ENCODE results near the gene CEP19.

The CEP19 gene

GRCh38 chr3:196695849-196696226 lies 16.2 kb downstream of the CEP19 start:
- in situ Hi-C loops (cut with MboI; ENCODE audit: low sequenced_read_pairs): no loop called here

GRCh38 chr3:196694941-196695848 lies 16.9 kb downstream of the CEP19 start:
- Histone ChIP-seq H3K27me3 (ENCODE audit: low read depth) (no peaks in the 10 kb centered on the region), H3K36me3 (replicated peaks) (no peaks in the 10 kb centered on the region), H3K9me3 (no peaks in the 10 kb centered on the region), H3K4me1 (no peaks in the 10 kb centered on the region), H3K4me3 (no peak overlapping the region)
- in situ Hi-C loops (cut with MboI; ENCODE audit: low sequenced_read_pairs): no loop called here
- no peak for DNase-seq (ENCODE audit: low spot score in 2 of 2)

More at GRCh38 chr3:196695849-196696226, 16.2 kb downstream of the CEP19 start:
- Histone ChIP-seq H3K4me1 (no peaks in the 10 kb centered on the region), H3K36me3 (replicated peaks) (no peaks in the 10 kb centered on the region), H3K4me3 (no peak overlapping the region), H3K27me3 (ENCODE audit: low read depth) (no peaks in the 10 kb centered on the region), H3K9me3 (no peaks in the 10 kb centered on the region)
- DNase-seq (ENCODE audit: low spot score in 2 of 2): no peak

- no peaks in the 10 kb centered on the region for H3K9me3 ChIP-seq
- in situ Hi-C loops (cut with MboI; ENCODE audit: low sequenced_read_pairs): no loop called here
- H3K4me3 ChIP-seq: no peak overlapping the region
- H3K4me1 ChIP-seq: no peaks in the 10 kb centered on the region
- H3K27me3 ChIP-seq (ENCODE audit: low read depth): no peaks in the 10 kb centered on the region
- no peak for DNase-seq (ENCODE audit: low spot score in 2 of 2)
- no peaks in the 10 kb centered on the region for H3K36me3 ChIP-seq (replicated peaks)
Observed at GRCh38 chr3:196694202-196694638, 17.8 kb downstream of the CEP19 start.

- H3K27me3 ChIP-seq (ENCODE audit: low read depth): no peaks in the 10 kb centered on the region
- no peak overlapping the region for H3K4me3 ChIP-seq
- no peaks in the 10 kb centered on the region for H3K4me1 ChIP-seq
- in situ Hi-C loops (cut with MboI; ENCODE audit: low sequenced_read_pairs): no loop called here
- H3K36me3 ChIP-seq (replicated peaks): no peaks in the 10 kb centered on the region
- no peak for DNase-seq (ENCODE audit: low spot score in 2 of 2)
- H3K9me3 ChIP-seq: no peaks in the 10 kb centered on the region
Observed at GRCh38 chr3:196691386-196691785, 20.7 kb downstream of the CEP19 start.

- no peaks in the 10 kb centered on the region for H3K27me3 ChIP-seq (ENCODE audit: low read depth)
- no peak for DNase-seq (ENCODE audit: low spot score in 2 of 2)
- H3K9me3 ChIP-seq: no peaks in the 10 kb centered on the region
- no peaks in the 10 kb centered on the region for H3K4me1 ChIP-seq
- in situ Hi-C loops (cut with MboI; ENCODE audit: low sequenced_read_pairs): no loop called here
- H3K4me3 ChIP-seq: no peak overlapping the region
- H3K36me3 ChIP-seq (replicated peaks): no peaks in the 10 kb centered on the region
Observed at GRCh38 chr3:196689941-196690660, 21.9 kb downstream of the CEP19 start.

GRCh38 chr3:196688349-196688748 lies 23.7 kb downstream of the CEP19 start:
- Histone ChIP-seq H3K9me3 (no peaks in the 10 kb centered on the region), H3K36me3 (replicated peaks) (no peaks in the 10 kb centered on the region), H3K4me3 (no peak overlapping the region), H3K27me3 (ENCODE audit: low read depth) (no peaks in the 10 kb centered on the region; the same call in 1 of the 2 replicates), H3K4me1 (no peaks in the 10 kb centered on the region)
- in situ Hi-C loops (cut with MboI; ENCODE audit: low sequenced_read_pairs): no loop called here
- DNase-seq (ENCODE audit: low spot score in 2 of 2): no peak

GRCh38 chr3:196686436-196686835 lies 25.6 kb downstream of the CEP19 start:
- no peak for DNase-seq (ENCODE audit: low spot score in 2 of 2)
- Histone ChIP-seq H3K27me3 (ENCODE audit: low read depth) (peaks cover 3% of the 10 kb centered on the region), H3K4me1 (no peaks in the 10 kb centered on the region), H3K4me3 (no peak overlapping the region), H3K36me3 (replicated peaks) (no peaks in the 10 kb centered on the region), H3K9me3 (no peaks in the 10 kb centered on the region)
- in situ Hi-C loops (cut with MboI; ENCODE audit: low sequenced_read_pairs): no loop called here

GRCh38 chr3:196684548-196685407 lies 27.3 kb downstream of the CEP19 start:
- Histone ChIP-seq H3K9me3 (no peaks in the 10 kb centered on the region), H3K27me3 (ENCODE audit: low read depth) (peaks cover 7% of the 10 kb centered on the region), H3K36me3 (replicated peaks) (no peaks in the 10 kb centered on the region), H3K4me3 (no peak overlapping the region), H3K4me1 (no peaks in the 10 kb centered on the region)
- in situ Hi-C loops (cut with MboI; ENCODE audit: low sequenced_read_pairs): loop anchor here (5.0 kb wide), 1 partner anchor 72 kb away; no protein-coding TSS in a partner anchor
- peak; percentile 60 to 83 for DNase-seq (ENCODE audit: low spot score in 2 of 2)

- Histone ChIP-seq H3K27me3 (ENCODE audit: low read depth) (peaks cover 15% of the 10 kb centered on the region), H3K4me1 (no peaks in the 10 kb centered on the region), H3K36me3 (replicated peaks) (no peaks in the 10 kb centered on the region), H3K4me3 (no peak overlapping the region), H3K9me3 (no peaks in the 10 kb centered on the region)
- in situ Hi-C loops (cut with MboI; ENCODE audit: low sequenced_read_pairs): no loop called here
- DNase-seq (ENCODE audit: low spot score in 2 of 2): no peak
Observed at GRCh38 chr3:196677931-196678330, 34.1 kb downstream of the CEP19 start.

GRCh38 chr3:196677353-196677752 lies 34.7 kb downstream of the CEP19 start:
- no peak for DNase-seq (ENCODE audit: low spot score in 2 of 2)
- in situ Hi-C loops (cut with MboI; ENCODE audit: low sequenced_read_pairs): no loop called here
- no peaks in the 10 kb centered on the region for H3K36me3 ChIP-seq (replicated peaks)
- no peaks in the 10 kb centered on the region for H3K9me3 ChIP-seq
- no peak overlapping the region for H3K4me3 ChIP-seq
- peaks cover 15% of the 10 kb centered on the region for H3K27me3 ChIP-seq (ENCODE audit: low read depth)
- no peaks in the 10 kb centered on the region for H3K4me1 ChIP-seq

GRCh38 chr3:196673632-196674031 lies 38.4 kb downstream of the CEP19 start:
- Histone ChIP-seq H3K4me3 (no peak overlapping the region), H3K27me3 (ENCODE audit: low read depth) (peaks cover 5% of the 10 kb centered on the region), H3K36me3 (replicated peaks) (no peaks in the 10 kb centered on the region), H3K4me1 (no peaks in the 10 kb centered on the region), H3K9me3 (no peaks in the 10 kb centered on the region)
- DNase-seq (ENCODE audit: low spot score in 2 of 2): no peak
- in situ Hi-C loops (cut with MboI; ENCODE audit: low sequenced_read_pairs): no loop called here

GRCh38 chr3:196670339-196670738 lies 41.7 kb downstream of the CEP19 start:
- in situ Hi-C loops (cut with MboI; ENCODE audit: low sequenced_read_pairs): no loop called here
- Histone ChIP-seq H3K4me3 (no peak overlapping the region), H3K27me3 (ENCODE audit: low read depth) (no peaks in the 10 kb centered on the region), H3K36me3 (replicated peaks) (no peaks in the 10 kb centered on the region), H3K9me3 (no peaks in the 10 kb centered on the region), H3K4me1 (peaks cover 8% of the 10 kb centered on the region)
- DNase-seq (ENCODE audit: low spot score in 2 of 2): no peak

- in situ Hi-C loops (cut with MboI; ENCODE audit: low sequenced_read_pairs): no loop called here
- no peak overlapping the region for H3K4me3 ChIP-seq
- H3K27me3 ChIP-seq (ENCODE audit: low read depth): no peaks in the 10 kb centered on the region
- H3K9me3 ChIP-seq: no peaks in the 10 kb centered on the region
- no peak for DNase-seq (ENCODE audit: low spot score in 2 of 2)
- H3K4me1 ChIP-seq: peaks cover 8% of the 10 kb centered on the region
- no peaks in the 10 kb centered on the region for H3K36me3 ChIP-seq (replicated peaks)
Observed at GRCh38 chr3:196667056-196667825, 44.8 kb downstream of the CEP19 start.

All from HAP-1 (cell line).